GM23338 (cell line): ENCODE results near the gene FUZ. TPM values are rescaled to one million over a fixed set of nuclear protein-coding genes. Genes with fewer than 3 reads are reported as not detected.

ENCODE experiments used
- ATAC-seq: fragments of 200-7000 bp; cut with Tn5 transposase; 3 replicates; pipeline ENCODE4 v1.9.1; 2020
- DNase-seq: peaks from one replicate; pipeline ENCODE4 v3.0.0-alpha.2; 2015; ENCODE audit warnings: low spot score
- H2AFZ ChIP-seq: fragments of 200-600 bp; sonication (generic); 2 replicates; pipeline ENCODE4 v1.8.0; 2016; ENCODE audit warnings: antibody characterized with exemption, mild to moderate bottlenecking, moderate library complexity
- H3F3A ChIP-seq: fragments of 200-600 bp; sonication (generic); replicated peaks from 2 replicates; pipeline ENCODE4 v1.8.0; 2017; ENCODE audit warnings: antibody characterized with exemption, mixed run types, low read depth
- H3K27ac ChIP-seq: fragments of 200-600 bp; sonication (generic); 2 replicates; pipeline ENCODE4 v1.6.1; 2016; ENCODE audit warnings: low read depth
- H3K27me3 ChIP-seq: fragments of 200-600 bp; sonication (generic); 2 replicates; pipeline ENCODE4 v1.8.0; 2016; ENCODE audit warnings: mild to moderate bottlenecking, mixed run types, moderate library complexity; ENCODE audit not compliant: insufficient read depth
- H3K36me3 ChIP-seq: fragments of 200-600 bp; sonication (generic); 2 replicates; pipeline ENCODE4 v1.8.0; 2016; ENCODE audit warnings: mild to moderate bottlenecking; ENCODE audit not compliant: insufficient read depth
- H3K4me1 ChIP-seq: fragments of 200-600 bp; sonication (generic); 2 replicates; pipeline ENCODE4 v1.8.0; 2016; ENCODE audit warnings: mild to moderate bottlenecking, moderate library complexity; ENCODE audit not compliant: insufficient read depth
- H3K4me2 ChIP-seq: fragments of 200-600 bp; sonication (generic); 2 replicates; pipeline ENCODE4 v1.7.1; 2017; ENCODE audit warnings: mixed run types
- H3K4me3 ChIP-seq: fragments of 200-600 bp; sonication (generic); 2 replicates; pipeline ENCODE4 v1.6.1; 2016; ENCODE audit warnings: mixed run types
- H3K79me2 ChIP-seq: fragments of 200-600 bp; sonication (generic); replicated peaks from 2 replicates; pipeline ENCODE4 v1.8.0; 2017; ENCODE audit warnings: mild to moderate bottlenecking; ENCODE audit not compliant: insufficient read depth
- H3K9me2 ChIP-seq: fragments of 200-600 bp; sonication (generic); 2 replicates; pipeline ENCODE4 v1.8.0; 2017; ENCODE audit not compliant: insufficient read depth
- H4K20me1 ChIP-seq: fragments of 200-600 bp; sonication (generic); replicated peaks from 2 replicates; pipeline ENCODE4 v1.8.0; 2017; ENCODE audit warnings: mild to moderate bottlenecking; ENCODE audit not compliant: insufficient read depth
- H3K27ac Mint-ChIP-seq: 2 replicates; pipeline ENCODE4 v1.8.0; 2020; ENCODE audit warnings: inconsistent platforms, mild to moderate bottlenecking, moderate library complexity, mixed read lengths
- H3K27me3 Mint-ChIP-seq: 3 replicates; pipeline ENCODE4 v1.8.0; 2022; ENCODE audit warnings: low read depth, mild to moderate bottlenecking, moderate library complexity, mixed read lengths, inconsistent platforms; ENCODE audit not compliant: insufficient read depth, poor library complexity
- H3K36me3 Mint-ChIP-seq: 3 replicates; pipeline ENCODE4 v1.8.0; 2021; ENCODE audit warnings: low read depth, mild to moderate bottlenecking, inconsistent platforms, moderate library complexity, mixed read lengths
- H3K4me1 Mint-ChIP-seq: 3 replicates; pipeline ENCODE4 v1.8.0; 2020; ENCODE audit warnings: mild to moderate bottlenecking, inconsistent platforms, mixed read lengths
- H3K4me3 Mint-ChIP-seq: 3 replicates; pipeline ENCODE4 v1.8.0; 2021; ENCODE audit warnings: moderate library complexity, mild to moderate bottlenecking, inconsistent platforms, mixed read lengths
- H3K9me3 Mint-ChIP-seq: 3 replicates; pipeline ENCODE4 v1.8.0; 2020; ENCODE audit warnings: moderate library complexity, mild to moderate bottlenecking, inconsistent platforms, mixed read lengths
- CTCF ChIP-seq, 2 experiments: fragments of 200-600 bp in 1 of 2; sonication (generic) in 1 of 2; conservative IDR thresholded peaks; 2 replicates each; pipeline versions ENCODE4 v1.5.1 to v1.6.1; 2016 to 2017; ENCODE audit warnings: antibody characterized with exemption in 2 of 2, low read depth in 2 of 2, mild to moderate bottlenecking in 2 of 2, moderate library complexity in 1 of 2
- ETS1 ChIP-seq: IDR thresholded peaks from 2 replicates; pipeline ENCODE4 v1.6.1; 2016; ENCODE audit warnings: antibody characterized with exemption
- EZH2phosphoT487 ChIP-seq: fragments of 200-600 bp; sonication (generic); IDR thresholded peaks from one replicate; pipeline ENCODE4 v1.8.1; 2018; ENCODE audit warnings: antibody characterized with exemption; ENCODE audit not compliant: unreplicated experiment
- JUNB ChIP-seq: IDR thresholded peaks from one replicate; pipeline ENCODE4 v1.6.1; 2016; ENCODE audit warnings: antibody characterized with exemption; ENCODE audit not compliant: unreplicated experiment
- NANOG ChIP-seq: IDR thresholded peaks from 2 replicates; pipeline ENCODE4 v1.6.1; 2016; ENCODE audit warnings: antibody characterized with exemption, borderline replicate concordance
- POLR2AphosphoS5 ChIP-seq: IDR thresholded peaks from 2 replicates; pipeline ENCODE4 v1.6.1; 2016; ENCODE audit warnings: antibody characterized with exemption, low read depth
- ZNF114 ChIP-seq: fragments of 250-450 bp; sonication (Bioruptor Pico); IDR thresholded peaks from 2 replicates; pipeline ENCODE4 v1.5.0; 2020; ENCODE audit warnings: mild to moderate bottlenecking, moderate library complexity
- ZNF462 ChIP-seq: fragments of 250-450 bp; sonication (Bioruptor Pico); IDR thresholded peaks from 2 replicates; pipeline ENCODE4 v1.5.0; 2020; ENCODE audit warnings: mild to moderate bottlenecking, moderate library complexity
- polyA plus RNA-seq: library from polyadenylated mRNA; unstranded; fragments of >200 nt; fragmentation: Nextera tagmentation; extraction: Ambion mirVana; gene quantifications from 2 replicates; pipeline ENCODE4 v1.2.1, GENCODE V29; 2016
- total RNA-seq: library from RNA; depleted of rRNA; stranded (reverse); fragments of >200 nt; shearing (Covaris generic); gene quantifications from 2 replicates; pipeline ENCODE4 v1.2.3, GENCODE V29; 2014

FUZ gene
- total and polyA plus RNA-seq, 2 experiments from 2014 or later, result 24.3 to 34.8 TPM

GRCh38 chr19:49773663-49774350 lies 39.3 kb downstream of the FUZ start:
- H3K9me3 Mint-ChIP-seq, result no peaks in the 10 kb centered on the region
- 0 out of 2 replicates have a peak overlapping the region, but pooled peaks have one; percentile 0 for H3K27ac Mint-ChIP-seq
- Histone ChIP-seq H3K79me2 (peaks cover 30% of the 10 kb centered on the region), H2AFZ (no peak overlapping the region), H3F3A (no peaks in the 10 kb centered on the region), H3K27me3 (no peaks in the 10 kb centered on the region), H3K4me1 (no peaks in the 10 kb centered on the region), H3K36me3 (no peaks in the 10 kb centered on the region), H3K4me3 (no peak overlapping the region), H3K27ac (no peak overlapping the region; the same call in 1 of the 2 replicates), H4K20me1 (no peaks in the 10 kb centered on the region; the same call in 1 of the 2 replicates), H3K9me2 (no peaks in the 10 kb centered on the region), H3K4me2 (no peak overlapping the region)
- peaks cover 7% of the 10 kb centered on the region for H3K36me3 Mint-ChIP-seq
- H3K4me3 Mint-ChIP-seq, result no peak overlapping the region
- no peak for ATAC-seq
- peaks cover 10% of the 10 kb centered on the region for H3K27me3 Mint-ChIP-seq
- TF ChIP-seq ETS1, result no peak
- no peak for TF ChIP-seq CTCF (conservative IDR thresholded peaks at IDR 0.05; ENCODE audit: low read depth in 2 of 2)
- no peak for DNase-seq
- H3K4me1 Mint-ChIP-seq, result peaks cover 3% of the 10 kb centered on the region; the same call in 2 of the 3 replicates

- Histone ChIP-seq H3K27ac (no peak overlapping the region; the same call in 1 of the 2 replicates), H3F3A (no peaks in the 10 kb centered on the region), H3K79me2 (peaks cover 39% of the 10 kb centered on the region), H3K9me2 (no peaks in the 10 kb centered on the region), H3K4me1 (no peaks in the 10 kb centered on the region), H3K36me3 (no peaks in the 10 kb centered on the region), H3K4me3 (no peak overlapping the region), H2AFZ (no peak overlapping the region), H3K4me2 (no peak overlapping the region), H4K20me1 (no peaks in the 10 kb centered on the region; the same call in 1 of the 2 replicates), H3K27me3 (no peaks in the 10 kb centered on the region)
- Mint-ChIP-seq H3K9me3 (no peaks in the 10 kb centered on the region; the same call in 2 of the 3 replicates), H3K27ac (peak overlapping the region; percentile 74), H3K4me3 (no peak overlapping the region), H3K36me3 (peaks cover 7% of the 10 kb centered on the region), H3K4me1 (peaks cover 8% of the 10 kb centered on the region), H3K27me3 (peaks cover 10% of the 10 kb centered on the region)
- ATAC-seq (no peak), DNase-seq (no peak)
- TF ChIP-seq CTCF (conservative IDR thresholded peaks at IDR 0.05; ENCODE audit: low read depth in 2 of 2) (no peak), JUNB (no peak), ZNF114 (CRISPR knock-in tag) (no peak), EZH2phosphoT487 (no peak), NANOG (no peak), ZNF462 (CRISPR knock-in tag) (no peak), POLR2AphosphoS5 (no peak)
Observed at GRCh38 chr19:49772850-49773432, 40.2 kb downstream of the FUZ start.
